GM12878 (cell line): Measurements from ENCODE around the gene DMD. TPM values are rescaled to one million over a fixed set of nuclear protein-coding genes. Genes with fewer than 3 reads are reported as not detected.

ENCODE experiments used
- ATAC-seq: fragments of 200-7000 bp; cut with Tn5 transposase; 3 replicates; pipeline ENCODE4 v1.9.1; 2020; ENCODE audit warnings: mild to moderate bottlenecking, moderate library complexity
- BruUV-seq: library from RNA; stranded (reverse); fragments of 400-500 nt; replicated peaks from 2 replicates; lab custom pipeline; 2021; lab: Mats Ljungman, UMichigan
- CTCF ChIA-PET: fragments of 300-600 bp; sonication (Branson Sonifier 250); formaldehyde crosslinking; extraction: SDS; loops from one replicate; lab custom pipeline; 2021; ENCODE audit warnings: inconsistent platforms; lab: Yijun Ruan, JAX
- POLR2A ChIA-PET: fragments of 350-600 bp; formaldehyde crosslinking; extraction: SDS; loops from one replicate; lab custom pipeline; 2021; ENCODE audit warnings: inconsistent platforms; lab: Charles Lee
- RAD21 ChIA-PET: fragments of 300-600 bp; sonication (Branson Sonifier 250); formaldehyde crosslinking; loops from one replicate; lab custom pipeline; 2023; ENCODE audit warnings: antibody characterized with exemption; ENCODE audit not compliant: unreplicated experiment; lab: Charles Lee
- SMC1A ChIA-PET: fragments of 300-600 bp; sonication (Branson Sonifier 250); formaldehyde crosslinking; loops from one replicate; lab custom pipeline; 2023; ENCODE audit not compliant: unreplicated experiment, uncharacterized antibody; lab: Charles Lee
- DNase-seq: peaks from one replicate; pipeline ENCODE4 v3.0.0-alpha.2; 2011; ENCODE audit warnings: low read depth, low spot score
- FAIRE-seq: peaks from 3 replicates; lab custom pipeline; 2011; peaks lifted over from hg19 to GRCh38; lab: Jason Lieb, UNC
- H2AFZ ChIP-seq: 2 replicates; pipeline ENCODE4 v1.6.0; 2011; ENCODE audit warnings: low read depth, low read length, control low read depth; ENCODE audit not compliant: control insufficient read depth
- H3K27ac ChIP-seq: 2 replicates; pipeline ENCODE4 v1.5.1; 2011; ENCODE audit warnings: control low read depth; ENCODE audit not compliant: control insufficient read depth, insufficient read depth
- H3K27me3 ChIP-seq, 2 experiments: replicated peaks in 1 of 2; 2 replicates each; pipeline versions ENCODE4 v1.6.0 to v1.6.1; 2011; ENCODE audit warnings: low read length in 1 of 2; ENCODE audit not compliant: control insufficient read depth in 2 of 2, insufficient read depth in 2 of 2
- H3K36me3 ChIP-seq, 2 experiments: 2 replicates each; pipeline ENCODE4 v1.5.1; 2011; ENCODE audit warnings: low read length in 1 of 2; ENCODE audit not compliant: control insufficient read depth in 2 of 2, insufficient read depth in 2 of 2
- H3K4me1 ChIP-seq: 2 replicates; pipeline ENCODE4 v1.6.1; 2011; ENCODE audit warnings: mild to moderate bottlenecking, low read length, moderate library complexity, mixed read lengths; ENCODE audit not compliant: control insufficient read depth, insufficient read depth
- H3K4me2 ChIP-seq: 2 replicates; pipeline ENCODE4 v1.6.0; 2011; ENCODE audit warnings: control low read depth; ENCODE audit not compliant: control insufficient read depth, insufficient read depth
- H3K4me3 ChIP-seq: fragments of 200-600 bp; sonication (generic); 2 replicates; pipeline ENCODE4 v1.5.1; 2016
- H3K79me2 ChIP-seq: 2 replicates; pipeline ENCODE4 v1.6.0; 2011; ENCODE audit warnings: low read length; ENCODE audit not compliant: control insufficient read depth, insufficient read depth
- H3K9ac ChIP-seq: 2 replicates; pipeline ENCODE4 v1.8.0; 2011; ENCODE audit warnings: low read length, control low read depth, mixed read lengths; ENCODE audit not compliant: control insufficient read depth, insufficient read depth
- H3K9me3 ChIP-seq: replicated peaks from 3 replicates; pipeline ENCODE4 v1.5.1; 2011; ENCODE audit warnings: mild to moderate bottlenecking, low read length; ENCODE audit not compliant: control insufficient read depth, insufficient read depth
- H4K20me1 ChIP-seq: 2 replicates; pipeline ENCODE4 v1.6.0; 2011; ENCODE audit not compliant: control insufficient read depth, insufficient read depth
- BACH1 ChIP-seq: fragments of 450-650 bp; IDR thresholded peaks from 2 replicates; pipeline ENCODE4 v1.6.1; 2017; ENCODE audit warnings: mild to moderate bottlenecking, borderline replicate concordance
- ESRRA ChIP-seq: IDR thresholded peaks from 2 replicates; pipeline ENCODE4 v1.6.1; 2012; ENCODE audit warnings: mild to moderate bottlenecking, low read length, improper control_type of control experiment
- FOXM1 ChIP-seq: IDR thresholded peaks from 2 replicates; pipeline ENCODE4 v1.6.1; 2012; ENCODE audit warnings: low read depth, mild to moderate bottlenecking, inconsistent platforms, low read length, moderate library complexity
- HDGF ChIP-seq: fragments of 450-650 bp; IDR thresholded peaks from 2 replicates; pipeline ENCODE4 v1.6.1; 2016; ENCODE audit warnings: antibody characterized with exemption
- LARP7 ChIP-seq: fragments of 450-650 bp; IDR thresholded peaks from 2 replicates; pipeline ENCODE4 v1.6.1; 2017; ENCODE audit warnings: mild to moderate bottlenecking
- MXI1 ChIP-seq: fragments of 150-350 bp; IDR thresholded peaks from 2 replicates; pipeline ENCODE4 v1.6.1; 2011; ENCODE audit warnings: low read depth, mild to moderate bottlenecking, inconsistent platforms, low read length, improper control_type of control experiment
- PAX8 ChIP-seq: fragments of 450-650 bp; IDR thresholded peaks from 2 replicates; pipeline ENCODE4 v1.6.1; 2017; ENCODE audit warnings: mild to moderate bottlenecking, moderate library complexity
- RAD51 ChIP-seq: fragments of 450-650 bp; IDR thresholded peaks from 2 replicates; pipeline ENCODE4 v1.6.1; 2016; ENCODE audit warnings: moderate library complexity, mild to moderate bottlenecking, inconsistent platforms
- SMAD1 ChIP-seq: fragments of 450-650 bp; IDR thresholded peaks from 2 replicates; pipeline ENCODE4 v1.6.1; 2018; ENCODE audit warnings: mild to moderate bottlenecking, low read depth; ENCODE audit not compliant: partially characterized antibody
- SMAD5 ChIP-seq: IDR thresholded peaks from 2 replicates; pipeline ENCODE4 v1.6.1; 2016; ENCODE audit warnings: antibody characterized with exemption, low read depth
- SREBF2 ChIP-seq: IDR thresholded peaks from 2 replicates; pipeline ENCODE4 v1.6.1; 2012; ENCODE audit warnings: mild to moderate bottlenecking, low read length
- WGBS: methylation state at CpG from one replicate; pipeline ENCODE4 v1.1.6; 2016; ENCODE audit warnings: low lambda C conversion rate; ENCODE audit not compliant: insufficient replicate concordance, insufficient coverage; ENCODE audit errors: missing lambda C conversion rate; 5-methylcytosine and 5-hydroxymethylcytosine counted together
- in situ Hi-C: fragments of 300-500 bp; cut with MboI; formaldehyde crosslinking; loops from 9 replicates; pipeline ENCODE4 v1.14.3; 2018; ENCODE audit warnings: mixed read lengths
- intact Hi-C: fragments of 100-400 bp; cut with micrococcal nuclease; formaldehyde crosslinking; loops from one replicate; pipeline ENCODE4 v1.14.2; 2022; ENCODE audit not compliant: unreplicated experiment
- polyA plus RNA-seq, 11 experiments: library from polyadenylated mRNA; depleted of rRNA in 4 of 11; unstranded in 6 of 11; stranded (reverse) in 5 of 11; fragments of >200 nt; fragmentation: Nextera tagmentation in 4 of 11; fragmentation: Illumina TruSeq in 1 of 11; extraction: Ambion mirVana in 4 of 11; extraction: Trizol in 1 of 11; gene quantifications; 1 replicate in 1 of 11; 2 replicates in 10 of 11; pipeline versions ENCODE4 v1.2.1 to v1.2.3, GENCODE V29; 2011 to 2016; ENCODE audit warnings: inconsistent platforms in 2 of 11, missing spikeins in 2 of 11, low read depth in 1 of 11
- total RNA-seq, 4 experiments: library from RNA; depleted of rRNA in 3 of 4; stranded (reverse); fragments of >200 nt in 3 of 4; fragmentation: Illumina TruSeq in 1 of 4; extraction: Trizol in 1 of 4; gene quantifications; 2 replicates each; pipeline versions ENCODE4 v1.2.1 to v1.2.3, GENCODE V29; 2013 to 2021
- TF ChIP-seq, protein P1 (sequence below): fragments of 450-650 bp; IDR thresholded peaks from 2 replicates; pipeline ENCODE4 v1.6.1; 2014; ENCODE audit warnings: mild to moderate bottlenecking

The DMD gene
- total and polyA plus RNA-seq, 10 of the 15 experiments (the other 5 are each of a cell fraction or from before 2014, with no cell fraction given) = 1.4 to 24.3 (median 4.3) TPM

GRCh38 chrX:32576885-32577284 is 634.5 kb downstream of the DMD start:
- TF ChIP-seq SREBF2 = no peak
- TF ChIP-seq SMAD5 = no peak
- TF ChIP-seq PAX8 = no peak
- no peak for TF ChIP-seq BACH1
- TF ChIP-seq LARP7 = no peak
- TF ChIP-seq, protein P1, sequence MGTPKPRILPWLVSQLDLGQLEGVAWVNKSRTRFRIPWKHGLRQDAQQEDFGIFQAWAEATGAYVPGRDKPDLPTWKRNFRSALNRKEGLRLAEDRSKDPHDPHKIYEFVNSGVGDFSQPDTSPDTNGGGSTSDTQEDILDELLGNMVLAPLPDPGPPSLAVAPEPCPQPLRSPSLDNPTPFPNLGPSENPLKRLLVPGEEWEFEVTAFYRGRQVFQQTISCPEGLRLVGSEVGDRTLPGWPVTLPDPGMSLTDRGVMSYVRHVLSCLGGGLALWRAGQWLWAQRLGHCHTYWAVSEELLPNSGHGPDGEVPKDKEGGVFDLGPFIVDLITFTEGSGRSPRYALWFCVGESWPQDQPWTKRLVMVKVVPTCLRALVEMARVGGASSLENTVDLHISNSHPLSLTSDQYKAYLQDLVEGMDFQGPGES = no peak
- TF ChIP-seq MXI1 = no peak
- TF ChIP-seq FOXM1 = no peak
- TF ChIP-seq SMAD1 = no peak
- no peak for TF ChIP-seq RAD51
- TF ChIP-seq ESRRA = no peak
- no peak for TF ChIP-seq HDGF
- TF ChIP-seq, all 136 proteins: peak for 0
- in situ Hi-C loops (no loop called here), intact Hi-C loops (no loop called here)
- BruUV-seq = no TSS peak
- no peaks in the 10 kb centered on the region for H3K36me3 ChIP-seq
- H3K4me3 ChIP-seq = no peak overlapping the region
- DNase-seq (no peak), ATAC-seq (no peak), FAIRE-seq (no peak)
- WGBS = 31% methylated on average over 2 of the region's 2 CpGs
- CTCF ChIA-PET = no interaction called here
- no peak overlapping the region for H3K27ac ChIP-seq
- no peaks in the 10 kb centered on the region; a peak in 1 of 4 replicates for H3K27me3 ChIP-seq
- H3K9me3 ChIP-seq = no peaks in the 10 kb centered on the region
- H3K9ac ChIP-seq = no peak overlapping the region
- H3K4me1 ChIP-seq = no peaks in the 10 kb centered on the region
- POLR2A ChIA-PET = no interaction called here
- RAD21 ChIA-PET = no interaction called here
- no peaks in the 10 kb centered on the region for H3K79me2 ChIP-seq
- H2AFZ ChIP-seq = no peak overlapping the region
- no peaks in the 10 kb centered on the region for H4K20me1 ChIP-seq
- H3K4me2 ChIP-seq = no peak overlapping the region
- SMC1A ChIA-PET = no interaction called here
